Measurements from ENCODE around the gene SLC3A2.

SLC3A2 gene

GRCh38 chr11:62911137-62912130, 30.7 kb downstream of the SLC3A2 start:
- no peak for DNase-seq

GRCh38 chr11:62912268-62912667, 31.6 kb downstream of the SLC3A2 start:
- DNase-seq, result no peak

GRCh38 chr11:62914416-62914815, 33.7 kb downstream of the SLC3A2 start:
- DNase-seq, result no peak

GRCh38 chr11:62917906-62918502, 37.3 kb downstream of the SLC3A2 start:
- DNase-seq, result no peak

- DNase-seq, result no peak
Observed at GRCh38 chr11:62918531-62918930, 37.8 kb downstream of the SLC3A2 start.

- DNase-seq, result no peak
Observed at GRCh38 chr11:62919476-62919875, 38.8 kb downstream of the SLC3A2 start.

- no peak for DNase-seq
Observed at GRCh38 chr11:62919898-62920640, 39.4 kb downstream of the SLC3A2 start.

GRCh38 chr11:62921201-62921572, 40.5 kb downstream of the SLC3A2 start, which contains the start of gene CHRM1:
Gene CHRM1 (minus strand): TSS chr11:62921363. CDS start chr11:62911100, 10,263 bp downstream.
- DNase-seq, result peak in 1 of 2 donors; percentile 13

GRCh38 chr11:62921573-62922188, 41.0 kb downstream of the SLC3A2 start:
- no peak for DNase-seq

GRCh38 chr11:62922189-62922589, 41.5 kb downstream of the SLC3A2 start:
- no peak for DNase-seq

- DNase-seq, result peak in 1 of 2 donors; percentile 30
Observed at GRCh38 chr11:62922653-62923431, 42.1 kb downstream of the SLC3A2 start.

- DNase-seq, result no peak
Observed at GRCh38 chr11:62923601-62924411, 43.1 kb downstream of the SLC3A2 start.

- no peak for DNase-seq
Observed at GRCh38 chr11:62925308-62925707, 44.6 kb downstream of the SLC3A2 start.

GRCh38 chr11:62925745-62926679, 45.3 kb downstream of the SLC3A2 start:
- DNase-seq, result no peak

- no peak for DNase-seq
Observed at GRCh38 chr11:62926680-62927455, 46.2 kb downstream of the SLC3A2 start.

GRCh38 chr11:62928011-62928410, 47.3 kb downstream of the SLC3A2 start:
- no peak for DNase-seq

GRCh38 chr11:62930157-62930556, 49.5 kb downstream of the SLC3A2 start:
- no peak for DNase-seq

GRCh38 chr11:62930666-62931065, 50.0 kb downstream of the SLC3A2 start:
- no peak for DNase-seq
